ENCODE results near the gene NDOR1. TPM values are rescaled to one million over a fixed set of nuclear protein-coding genes. Genes with fewer than 3 reads are reported as not detected.

The NDOR1 gene
- total RNA-seq, 1 donor from 2014 or later, result 39.4 TPM

DNA sequence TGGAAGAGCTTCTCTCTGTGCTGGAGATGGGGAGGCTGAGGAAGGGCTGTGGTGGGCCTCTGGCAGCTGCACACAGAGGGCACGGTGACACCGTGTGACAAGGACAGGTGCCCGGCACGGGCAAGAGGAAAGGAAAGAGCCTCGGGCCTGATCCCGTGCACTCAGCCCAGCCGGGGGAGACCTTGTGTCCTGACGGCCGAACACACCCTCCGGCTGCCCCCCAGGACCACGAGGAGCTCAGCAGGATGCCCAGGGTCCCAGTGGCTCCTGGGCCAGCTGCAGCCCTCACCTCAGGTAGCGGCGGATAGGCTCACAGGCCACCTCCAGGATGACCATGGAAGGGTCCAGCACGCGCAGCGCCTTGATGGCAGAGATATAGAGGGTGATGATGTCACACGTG, 22.7 kb upstream of the NDOR1 start:
- no peaks in the 10 kb centered on the region for H3K36me3 Mint-ChIP-seq (ENCODE audit: low read depth)
- no peak for DNase-seq (ENCODE audit: low read depth, low spot score)
- TF ChIP-seq, protein P1, sequence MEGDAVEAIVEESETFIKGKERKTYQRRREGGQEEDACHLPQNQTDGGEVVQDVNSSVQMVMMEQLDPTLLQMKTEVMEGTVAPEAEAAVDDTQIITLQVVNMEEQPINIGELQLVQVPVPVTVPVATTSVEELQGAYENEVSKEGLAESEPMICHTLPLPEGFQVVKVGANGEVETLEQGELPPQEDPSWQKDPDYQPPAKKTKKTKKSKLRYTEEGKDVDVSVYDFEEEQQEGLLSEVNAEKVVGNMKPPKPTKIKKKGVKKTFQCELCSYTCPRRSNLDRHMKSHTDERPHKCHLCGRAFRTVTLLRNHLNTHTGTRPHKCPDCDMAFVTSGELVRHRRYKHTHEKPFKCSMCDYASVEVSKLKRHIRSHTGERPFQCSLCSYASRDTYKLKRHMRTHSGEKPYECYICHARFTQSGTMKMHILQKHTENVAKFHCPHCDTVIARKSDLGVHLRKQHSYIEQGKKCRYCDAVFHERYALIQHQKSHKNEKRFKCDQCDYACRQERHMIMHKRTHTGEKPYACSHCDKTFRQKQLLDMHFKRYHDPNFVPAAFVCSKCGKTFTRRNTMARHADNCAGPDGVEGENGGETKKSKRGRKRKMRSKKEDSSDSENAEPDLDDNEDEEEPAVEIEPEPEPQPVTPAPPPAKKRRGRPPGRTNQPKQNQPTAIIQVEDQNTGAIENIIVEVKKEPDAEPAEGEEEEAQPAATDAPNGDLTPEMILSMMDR (conservative IDR thresholded peaks at IDR 0.05), result no peak
- H3K4me3 Mint-ChIP-seq, result peak overlapping the region; percentile 34
- peaks cover 12% of the 10 kb centered on the region for H3K4me1 Mint-ChIP-seq
- no peaks in the 10 kb centered on the region for H3K27me3 Mint-ChIP-seq (ENCODE audit: low read depth)
- H3K9me3 Mint-ChIP-seq, result no peaks in the 10 kb centered on the region
- no peak overlapping the region for H3K27ac Mint-ChIP-seq (ENCODE audit: unreplicated experiment)

GRCh38 chr9:137183980-137184595, 21.4 kb upstream of the NDOR1 start:
- Mint-ChIP-seq H3K27me3 (ENCODE audit: low read depth) (no peaks in the 10 kb centered on the region), H3K4me1 (peaks cover 15% of the 10 kb centered on the region), H3K4me3 (peak overlapping the region; percentile 34), H3K9me3 (no peaks in the 10 kb centered on the region), H3K27ac (ENCODE audit: unreplicated experiment) (no peak overlapping the region), H3K36me3 (ENCODE audit: low read depth) (no peaks in the 10 kb centered on the region)
- TF ChIP-seq, protein P1 (conservative IDR thresholded peaks at IDR 0.05), result no peak
- DNase-seq (ENCODE audit: low read depth, low spot score), result no peak

DNA sequence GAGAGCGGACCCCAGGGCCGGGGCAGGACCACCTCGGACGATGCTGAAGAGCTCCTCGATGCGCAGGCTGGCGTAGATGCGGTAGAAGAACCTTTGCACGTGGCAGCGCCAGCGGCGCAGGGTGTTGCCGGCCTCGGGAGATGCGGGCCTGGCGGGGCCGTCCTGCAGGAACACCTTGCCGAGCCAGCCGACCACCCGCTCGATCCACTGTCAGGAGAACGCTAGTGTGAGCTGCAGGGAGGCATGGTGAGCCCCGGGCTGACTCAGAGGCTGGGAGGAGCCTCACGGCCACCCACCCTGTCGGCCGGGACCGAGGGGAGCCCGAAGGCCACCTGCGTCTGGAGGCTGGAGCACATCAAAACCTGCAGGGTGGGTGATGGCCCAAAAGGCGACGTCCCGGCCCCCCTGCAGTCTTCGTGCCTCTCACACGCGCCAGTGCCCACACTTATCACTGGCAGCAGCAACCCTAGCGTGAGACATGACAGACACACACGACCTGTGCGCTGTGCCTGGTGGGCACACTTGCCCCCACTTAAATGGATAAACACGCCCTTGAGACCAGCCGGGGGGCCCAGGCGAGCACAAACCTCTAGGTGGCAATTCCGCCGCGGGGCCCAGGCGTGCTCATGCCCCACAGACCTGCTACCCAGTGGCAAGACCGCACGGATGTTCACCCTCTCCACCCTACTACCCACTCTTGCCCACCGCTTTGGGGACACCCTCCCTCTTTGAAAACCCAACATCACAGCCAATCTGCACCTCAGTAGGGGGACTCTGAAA, 20.4 kb upstream of the NDOR1 start:
- TF ChIP-seq, protein P1 (conservative IDR thresholded peaks at IDR 0.05), result no peak
- DNase-seq (ENCODE audit: low read depth, low spot score), result no peak
- peaks cover 21% of the 10 kb centered on the region for H3K4me1 Mint-ChIP-seq
- H3K27ac Mint-ChIP-seq (ENCODE audit: unreplicated experiment), result no peak overlapping the region
- no peaks in the 10 kb centered on the region for H3K9me3 Mint-ChIP-seq
- no peaks in the 10 kb centered on the region for H3K36me3 Mint-ChIP-seq (ENCODE audit: low read depth)
- H3K4me3 Mint-ChIP-seq, result peak overlapping the region; percentile 27
- no peaks in the 10 kb centered on the region for H3K27me3 Mint-ChIP-seq (ENCODE audit: low read depth)

DNA sequence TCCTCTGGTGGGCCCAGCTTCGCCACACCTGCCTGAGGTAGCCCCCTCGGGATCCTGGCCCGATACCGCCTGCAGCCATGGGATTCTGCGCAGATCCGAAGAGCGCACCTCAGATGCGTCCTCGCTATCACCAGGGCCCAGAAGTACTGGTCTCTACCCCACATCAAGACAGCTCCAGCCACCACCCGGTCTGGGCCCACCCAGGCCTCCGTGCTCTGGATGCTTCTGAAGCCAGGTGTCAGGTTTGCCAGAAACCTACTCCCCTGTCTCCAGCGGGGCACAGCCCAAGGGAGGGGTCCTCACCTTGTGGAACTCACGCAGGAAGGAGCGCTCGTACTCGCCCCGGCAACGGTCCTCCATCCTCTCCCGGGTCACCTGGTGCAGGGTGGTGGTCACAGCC, 19.6 kb upstream of the NDOR1 start:
- no peak overlapping the region for H3K27ac Mint-ChIP-seq (ENCODE audit: unreplicated experiment)
- peak overlapping the region; percentile 90 for H3K4me3 Mint-ChIP-seq
- TF ChIP-seq, protein P1 (conservative IDR thresholded peaks at IDR 0.05), result no peak
- DNase-seq (ENCODE audit: low read depth, low spot score), result no peak
- H3K4me1 Mint-ChIP-seq, result peaks cover 21% of the 10 kb centered on the region
- H3K27me3 Mint-ChIP-seq (ENCODE audit: low read depth), result no peaks in the 10 kb centered on the region
- H3K36me3 Mint-ChIP-seq (ENCODE audit: low read depth), result no peaks in the 10 kb centered on the region
- no peaks in the 10 kb centered on the region for H3K9me3 Mint-ChIP-seq

DNA sequence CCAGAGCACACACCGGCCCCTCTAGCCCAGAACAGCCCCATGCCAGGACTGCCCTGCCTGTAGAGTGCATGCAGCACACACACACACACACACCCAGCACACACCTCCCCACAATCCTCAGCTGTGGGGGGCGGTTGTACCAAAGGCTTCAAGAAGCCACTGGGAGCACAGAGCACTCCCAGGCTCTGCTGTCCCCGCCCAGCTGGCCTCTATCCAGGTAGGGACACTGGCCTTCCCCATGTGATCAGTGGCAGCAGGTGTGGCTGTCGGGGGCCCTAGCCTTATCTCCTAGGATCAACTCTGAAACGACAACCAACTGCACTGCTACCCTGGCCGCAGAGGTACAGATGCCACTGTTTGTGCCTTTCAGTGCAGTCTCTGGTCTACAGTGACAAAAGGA, 19.1 kb upstream of the NDOR1 start:
- Mint-ChIP-seq H3K36me3 (ENCODE audit: low read depth) (no peaks in the 10 kb centered on the region), H3K27ac (ENCODE audit: unreplicated experiment) (no peak overlapping the region), H3K27me3 (ENCODE audit: low read depth) (no peaks in the 10 kb centered on the region), H3K4me1 (peaks cover 21% of the 10 kb centered on the region), H3K9me3 (no peaks in the 10 kb centered on the region), H3K4me3 (peak overlapping the region; percentile 90)
- TF ChIP-seq, protein P1 (conservative IDR thresholded peaks at IDR 0.05), result no peak
- DNase-seq (ENCODE audit: low read depth, low spot score), result no peak
